ENCODE results near the gene PLEK2. TPM values are rescaled to one million over a fixed set of nuclear protein-coding genes. Genes with fewer than 3 reads are reported as not detected.

Gene PLEK2
- total and polyA plus RNA-seq, 2 donors (not counting 3 experiments of a cell fraction or from before 2014, with no cell fraction given): 1.4 to 3.8 TPM

GRCh38 chr14:67400434-67400833 is 11.5 kb downstream of the PLEK2 start:
- dilution Hi-C loops (cut with MboI; ENCODE audit: extremely low pct_ligation_motif_present, low sequenced_read_pairs) (no loop called here), intact Hi-C loops (cut with micrococcal nuclease) (no loop called here)
- ChIA-PET POLR2A (no interaction called here), CTCF (interaction anchor here (0.6 to 2.0 kb wide), 4 partner anchors 9 to 41 kb away, joined by 3 to 12 read pairs (median 6); partner anchors contain the start of genes ATP6V1D and PLEK2)
- peaks cover 11% of the 10 kb centered on the region for H3K4me1 ChIP-seq (ENCODE audit: control insufficient read depth, extremely low read depth, insufficient read depth, low read length)
- no peaks in the 10 kb centered on the region for H3K27me3 ChIP-seq (ENCODE audit: control insufficient read depth in 2 of 2, insufficient read depth in 2 of 2, low read length in 2 of 2)
- no peak overlapping the region for H3K27ac ChIP-seq (ENCODE audit: insufficient read depth, low read depth, low read length)
- no peaks in the 10 kb centered on the region for H4K20me1 ChIP-seq (replicated peaks; ENCODE audit: control insufficient read depth, extremely low read depth, insufficient read depth, low read length)
- DNase-seq (ENCODE audit: low read depth, low spot score) (no peak), FAIRE-seq (no peak)
- H3K36me3 ChIP-seq (ENCODE audit: control insufficient read depth in 2 of 2, extremely low read depth in 1 of 2, insufficient read depth in 2 of 2, low read length in 2 of 2): no peaks in the 10 kb centered on the region
- H2AFZ ChIP-seq (ENCODE audit: low read depth, low read length): no peak overlapping the region
- H3K79me2 ChIP-seq (ENCODE audit: control insufficient read depth, insufficient read depth, low read length): no peaks in the 10 kb centered on the region
- no TSS peak for BruUV-seq (replicated peaks)
- no peak overlapping the region for H3K4me2 ChIP-seq (ENCODE audit: insufficient read depth, low read length)
- H3K9ac ChIP-seq (replicated peaks; ENCODE audit: extremely low read depth, insufficient read depth, low read length): no peak overlapping the region
- H3K9me1 ChIP-seq (replicated peaks; ENCODE audit: control insufficient read depth, extremely low read depth, insufficient read depth, low read length): no peaks in the 10 kb centered on the region
- H3K4me3 ChIP-seq (replicated peaks in 1 of 3; ENCODE audit: insufficient read depth in 1 of 3, low read depth in 1 of 3, low read length in 3 of 3): no peak overlapping the region
- TF ChIP-seq EZH2 (IDR thresholded peaks at IDR 0.05; ENCODE audit: borderline replicate concordance, low read depth, low read length, severe bottlenecking) (no peak), FOS (IDR thresholded peaks at IDR 0.05; ENCODE audit: borderline replicate concordance, insufficient read depth, low read length) (no peak), JUN (IDR thresholded peaks at IDR 0.05; ENCODE audit: borderline replicate concordance, insufficient read depth, insufficient read length, low read depth) (no peak), MYC (IDR thresholded peaks at IDR 0.05; ENCODE audit: low read depth, low read length) (no peak), POLR2AphosphoS5 (IDR thresholded peaks at IDR 0.05; ENCODE audit: insufficient read depth, low read depth, low read length) (no peak)
- H3K9me3 ChIP-seq (replicated peaks; ENCODE audit: control insufficient read depth, insufficient read depth, low read length): no peaks in the 10 kb centered on the region

DNA sequence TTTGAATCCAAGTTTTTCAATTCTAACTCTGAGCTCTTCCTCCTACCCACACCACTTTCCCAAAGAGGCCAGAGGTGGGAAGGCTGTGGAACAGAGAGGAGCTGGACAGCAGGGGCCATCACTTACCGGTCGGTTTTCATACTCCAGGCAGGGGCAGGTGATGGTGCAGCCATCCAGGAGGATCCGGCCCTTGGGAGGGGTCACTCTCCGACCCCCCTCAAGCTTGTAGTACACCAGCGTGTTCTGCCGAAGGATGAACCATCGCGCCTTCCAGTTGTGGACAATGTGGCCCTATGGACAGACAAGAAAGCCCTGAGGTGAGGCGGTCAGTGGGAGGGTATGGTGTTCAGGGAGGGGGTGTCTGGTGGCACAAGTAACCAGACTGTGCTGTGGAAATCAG is 14.4 kb downstream of the PLEK2 start:
- POLR2A ChIA-PET: no interaction called here

More for the DNA sequence above, 14.4 kb downstream of the PLEK2 start:
- Histone ChIP-seq H3K79me2 (ENCODE audit: control insufficient read depth, insufficient read depth, low read length) (no peaks in the 10 kb centered on the region), H3K4me2 (ENCODE audit: insufficient read depth, low read length) (no peak overlapping the region), H4K20me1 (replicated peaks; ENCODE audit: control insufficient read depth, extremely low read depth, insufficient read depth, low read length) (no peaks in the 10 kb centered on the region), H3K9me1 (replicated peaks; ENCODE audit: control insufficient read depth, extremely low read depth, insufficient read depth, low read length) (no peaks in the 10 kb centered on the region), H3K27ac (ENCODE audit: insufficient read depth, low read depth, low read length) (no peak overlapping the region), H3K4me3 (replicated peaks in 1 of 3; ENCODE audit: insufficient read depth in 1 of 3, low read depth in 1 of 3, low read length in 3 of 3) (no peak overlapping the region), H3K9me3 (replicated peaks; ENCODE audit: control insufficient read depth, insufficient read depth, low read length) (no peaks in the 10 kb centered on the region), H3K4me1 (ENCODE audit: control insufficient read depth, extremely low read depth, insufficient read depth, low read length) (peaks cover 16% of the 10 kb centered on the region), H3K36me3 (ENCODE audit: control insufficient read depth in 2 of 2, extremely low read depth in 1 of 2, insufficient read depth in 2 of 2, low read length in 2 of 2) (no peaks in the 10 kb centered on the region), H2AFZ (ENCODE audit: low read depth, low read length) (peak overlapping the region; percentile 35), H3K9ac (replicated peaks; ENCODE audit: extremely low read depth, insufficient read depth, low read length) (no peak overlapping the region), H3K27me3 (ENCODE audit: control insufficient read depth in 2 of 2, insufficient read depth in 2 of 2, low read length in 2 of 2) (no peaks in the 10 kb centered on the region)
- DNase-seq (ENCODE audit: low read depth, low spot score): no peak
- no TSS peak for BruUV-seq (replicated peaks)
- TF ChIP-seq POLR2AphosphoS5 (IDR thresholded peaks at IDR 0.05; ENCODE audit: insufficient read depth, low read depth, low read length) (no peak), EZH2 (IDR thresholded peaks at IDR 0.05; ENCODE audit: borderline replicate concordance, low read depth, low read length, severe bottlenecking) (no peak), JUN (IDR thresholded peaks at IDR 0.05; ENCODE audit: borderline replicate concordance, insufficient read depth, insufficient read length, low read depth) (no peak), POLR2A (IDR thresholded peaks at IDR 0.05; ENCODE audit: low read depth, low read length) (no peak), CTCF (IDR thresholded peaks at IDR 0.05; ENCODE audit: extremely low read depth in 1 of 2, insufficient read depth in 1 of 2, low read depth in 1 of 2, low read length in 2 of 2) (no peak), MYC (IDR thresholded peaks at IDR 0.05; ENCODE audit: low read depth, low read length) (no peak), GATA2 (IDR thresholded peaks at IDR 0.05; ENCODE audit: insufficient read depth, insufficient read length, low read depth, low read length) (no peak), FOS (IDR thresholded peaks at IDR 0.05; ENCODE audit: borderline replicate concordance, insufficient read depth, low read length) (no peak)
- TF ChIP-seq, protein P1, sequence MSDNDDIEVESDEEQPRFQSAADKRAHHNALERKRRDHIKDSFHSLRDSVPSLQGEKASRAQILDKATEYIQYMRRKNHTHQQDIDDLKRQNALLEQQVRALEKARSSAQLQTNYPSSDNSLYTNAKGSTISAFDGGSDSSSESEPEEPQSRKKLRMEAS (IDR thresholded peaks at IDR 0.05; ENCODE audit: insufficient read depth, insufficient read length): no peak
- dilution Hi-C loops (cut with MboI; ENCODE audit: extremely low pct_ligation_motif_present, low sequenced_read_pairs): no loop called here
- intact Hi-C loops (cut with micrococcal nuclease): no loop called here
- CTCF ChIA-PET: interaction anchor here (1.0 kb wide), 1 partner anchor 174 kb away, joined by 3 read pairs; no protein-coding TSS in a partner anchor
- FAIRE-seq: no peak
